HFFc6 (cell line): ENCODE results near the gene COQ9. TPM values are rescaled to one million over a fixed set of nuclear protein-coding genes. Genes with fewer than 3 reads are reported as not detected.

Source experiments
- DNase-seq: peaks from one replicate; pipeline ENCODE4 v3.0.0-alpha.2; 2018
- H3K27ac Mint-ChIP-seq: 2 replicates; pipeline ENCODE4 v1.8.0; 2020; ENCODE audit warnings: mild to moderate bottlenecking, mixed read lengths
- H3K27me3 Mint-ChIP-seq: 2 replicates; pipeline ENCODE4 v1.8.0; 2021; ENCODE audit warnings: mild to moderate bottlenecking, moderate library complexity, mixed read lengths; ENCODE audit not compliant: insufficient read depth
- H3K36me3 Mint-ChIP-seq: 2 replicates; pipeline ENCODE4 v1.8.0; 2021; ENCODE audit warnings: low read depth, mixed read lengths
- H3K4me1 Mint-ChIP-seq: 2 replicates; pipeline ENCODE4 v1.8.0; 2020; ENCODE audit warnings: low read depth, mixed read lengths
- H3K4me3 Mint-ChIP-seq: 2 replicates; pipeline ENCODE4 v1.8.0; 2020; ENCODE audit warnings: mild to moderate bottlenecking, moderate library complexity, mixed read lengths
- H3K9me3 Mint-ChIP-seq: 2 replicates; pipeline ENCODE4 v1.8.0; 2020; ENCODE audit warnings: mild to moderate bottlenecking, mixed read lengths
- total RNA-seq, 6 experiments: library from RNA; stranded (reverse); fragmentation: NEBNext Ultra II Directional; extraction: Animal tissue kit (Norgen Biotek cat#: 25700); gene quantifications; 2 replicates in 1 of 6; 3 replicates in 5 of 6; pipeline ENCODE4 v1.2.3, GENCODE V29; 2021
- TF ChIP-seq, protein P1 (sequence below): fragments of 200-600 bp; sonication (generic); IDR thresholded peaks from 2 replicates; pipeline ENCODE4 v1.5.0; 2021; ENCODE audit warnings: antibody characterized with exemption, mild to moderate bottlenecking

Gene COQ9
- total RNA-seq, 6 experiments from 2014 or later = 28.0 to 34.2 (median 30.7) TPM

DNA sequence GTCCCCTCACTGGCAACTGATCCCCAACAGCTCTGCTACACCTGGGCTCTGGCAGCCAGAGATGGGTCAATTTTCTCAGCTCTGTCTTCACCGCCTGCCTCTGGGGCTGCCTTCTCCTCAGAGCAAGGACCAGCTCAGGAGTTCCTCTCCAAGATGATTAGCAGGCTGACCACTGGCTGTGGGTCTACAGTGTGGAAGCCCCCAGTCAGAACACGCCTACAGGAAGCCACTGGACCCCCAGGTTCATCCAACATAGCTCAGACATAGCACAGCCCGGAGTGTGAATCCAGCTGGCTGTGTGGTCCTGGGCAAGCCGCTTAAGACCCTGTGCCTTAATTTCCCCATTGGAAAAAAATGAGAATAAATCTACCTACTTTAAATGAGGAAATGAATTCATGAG lies 34.1 kb downstream of the COQ9 start:
- no peak for DNase-seq
- Mint-ChIP-seq H3K4me1 (peaks cover 36% of the 10 kb centered on the region), H3K36me3 (no peaks in the 10 kb centered on the region), H3K27ac (no peak overlapping the region), H3K9me3 (no peaks in the 10 kb centered on the region), H3K4me3 (no peak overlapping the region), H3K27me3 (no peaks in the 10 kb centered on the region; the same call in none of the 2 replicates)
- TF ChIP-seq, protein P1, sequence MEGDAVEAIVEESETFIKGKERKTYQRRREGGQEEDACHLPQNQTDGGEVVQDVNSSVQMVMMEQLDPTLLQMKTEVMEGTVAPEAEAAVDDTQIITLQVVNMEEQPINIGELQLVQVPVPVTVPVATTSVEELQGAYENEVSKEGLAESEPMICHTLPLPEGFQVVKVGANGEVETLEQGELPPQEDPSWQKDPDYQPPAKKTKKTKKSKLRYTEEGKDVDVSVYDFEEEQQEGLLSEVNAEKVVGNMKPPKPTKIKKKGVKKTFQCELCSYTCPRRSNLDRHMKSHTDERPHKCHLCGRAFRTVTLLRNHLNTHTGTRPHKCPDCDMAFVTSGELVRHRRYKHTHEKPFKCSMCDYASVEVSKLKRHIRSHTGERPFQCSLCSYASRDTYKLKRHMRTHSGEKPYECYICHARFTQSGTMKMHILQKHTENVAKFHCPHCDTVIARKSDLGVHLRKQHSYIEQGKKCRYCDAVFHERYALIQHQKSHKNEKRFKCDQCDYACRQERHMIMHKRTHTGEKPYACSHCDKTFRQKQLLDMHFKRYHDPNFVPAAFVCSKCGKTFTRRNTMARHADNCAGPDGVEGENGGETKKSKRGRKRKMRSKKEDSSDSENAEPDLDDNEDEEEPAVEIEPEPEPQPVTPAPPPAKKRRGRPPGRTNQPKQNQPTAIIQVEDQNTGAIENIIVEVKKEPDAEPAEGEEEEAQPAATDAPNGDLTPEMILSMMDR = no peak

DNA sequence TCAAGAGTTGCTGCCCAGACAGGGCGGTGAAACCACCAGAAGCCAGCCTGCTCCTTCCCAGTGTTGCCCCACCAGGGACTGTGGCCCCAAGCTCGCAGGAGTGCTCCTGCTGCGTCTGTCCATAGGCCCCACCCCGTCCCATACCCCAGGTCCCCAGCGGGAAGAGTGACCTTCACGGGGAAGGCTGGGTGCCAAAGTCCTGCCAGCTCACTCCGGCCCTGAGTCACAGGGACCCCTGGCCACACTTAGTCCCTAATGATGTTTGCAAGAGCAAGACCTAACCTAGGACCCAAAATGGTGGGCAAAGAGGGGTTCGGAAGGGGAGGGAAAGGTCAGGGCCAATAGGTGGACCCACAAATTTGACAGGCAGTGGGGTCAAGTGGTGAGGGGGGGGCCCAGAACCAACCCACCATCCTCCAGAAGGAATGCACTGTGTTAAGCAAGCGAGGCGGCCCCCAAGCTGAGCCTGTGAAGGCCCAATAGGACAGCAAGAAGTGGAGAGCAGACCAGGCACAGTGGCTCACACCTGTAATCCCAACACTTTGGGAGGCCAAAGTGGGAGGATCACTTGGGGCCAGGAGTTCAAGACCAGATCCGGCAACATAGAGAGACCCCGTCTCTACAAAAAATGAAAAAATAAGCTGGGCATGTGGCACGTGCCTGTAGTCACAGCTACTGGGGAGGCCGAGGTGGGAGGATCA lies 35.7 kb downstream of the COQ9 start:
- no peak for DNase-seq
- no peaks in the 10 kb centered on the region for H3K9me3 Mint-ChIP-seq
- H3K27ac Mint-ChIP-seq = no peak overlapping the region
- H3K4me1 Mint-ChIP-seq = peaks cover 47% of the 10 kb centered on the region
- no peak overlapping the region for H3K4me3 Mint-ChIP-seq
- no peaks in the 10 kb centered on the region for H3K36me3 Mint-ChIP-seq
- no peaks in the 10 kb centered on the region; the same call in none of the 2 replicates for H3K27me3 Mint-ChIP-seq
- TF ChIP-seq, protein P1 = no peak

DNA sequence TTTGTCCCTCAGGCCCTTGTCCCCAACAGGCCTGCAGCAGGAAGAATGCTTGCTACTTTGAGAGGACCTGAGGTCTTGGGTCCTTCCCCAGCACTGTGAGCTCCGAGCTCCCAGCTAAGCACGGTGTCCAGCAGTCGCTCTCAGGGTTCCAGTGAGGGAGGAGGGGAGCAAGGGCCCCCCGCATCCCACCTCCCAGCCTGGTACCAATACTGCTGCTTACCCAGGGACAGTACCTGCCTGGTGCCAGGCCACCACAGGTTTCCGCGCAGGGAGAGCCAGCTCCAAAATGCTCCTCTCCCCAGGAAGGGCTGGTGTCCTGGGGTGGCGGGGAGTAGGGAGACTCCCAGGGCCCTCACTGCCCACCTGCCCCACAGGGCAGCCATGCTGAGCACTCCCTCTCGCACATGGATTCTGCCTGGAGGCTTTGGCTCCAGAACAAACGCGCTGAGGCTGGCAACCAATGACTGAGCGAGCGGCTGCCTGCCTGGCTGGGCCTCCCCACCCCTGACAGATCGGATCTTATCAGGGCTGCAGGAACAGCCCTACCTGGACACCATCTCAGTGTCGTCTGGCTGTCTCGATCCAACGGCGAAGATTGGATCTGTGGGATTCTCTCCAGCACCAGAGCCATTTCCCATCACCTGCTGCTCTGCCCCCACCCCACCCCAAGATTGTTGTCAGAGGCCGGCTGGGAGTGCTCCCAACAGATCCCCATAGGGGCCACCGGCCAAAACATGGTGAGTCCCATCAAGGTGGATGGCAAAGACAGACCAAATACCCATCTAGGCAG lies 36.6 kb downstream of the COQ9 start:
- Mint-ChIP-seq H3K27ac (no peak overlapping the region), H3K27me3 (no peaks in the 10 kb centered on the region; the same call in none of the 2 replicates), H3K9me3 (no peaks in the 10 kb centered on the region), H3K4me1 (peaks cover 39% of the 10 kb centered on the region), H3K4me3 (no peak overlapping the region), H3K36me3 (no peaks in the 10 kb centered on the region)
- no peak for DNase-seq
- TF ChIP-seq, protein P1 = no peak

DNA sequence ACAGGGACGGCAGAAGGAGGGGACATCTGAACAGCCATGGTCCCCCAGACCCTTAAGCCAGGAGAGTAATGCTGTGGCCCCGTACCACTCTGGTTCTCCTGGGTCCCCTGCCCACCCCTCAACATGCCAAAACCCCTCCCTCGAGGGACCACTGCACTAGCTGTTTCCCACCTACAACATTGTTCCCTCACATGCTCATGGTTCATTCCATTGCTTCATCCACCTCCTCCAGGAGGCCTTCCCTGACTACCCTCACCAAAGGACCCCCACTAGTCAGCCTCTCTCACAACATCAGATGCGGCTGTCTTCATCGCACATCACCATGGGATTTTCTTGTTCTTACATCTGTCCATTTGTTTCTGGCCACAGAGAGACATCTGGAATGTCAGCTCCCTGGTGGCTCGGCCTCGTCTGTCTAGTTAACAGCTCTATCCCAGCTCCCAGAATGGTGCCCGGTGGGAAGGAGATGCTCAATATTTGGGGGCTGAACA lies 37.3 kb downstream of the COQ9 start:
- no peak overlapping the region for H3K4me3 Mint-ChIP-seq
- H3K27ac Mint-ChIP-seq = no peak overlapping the region
- no peak for DNase-seq
- H3K36me3 Mint-ChIP-seq = no peaks in the 10 kb centered on the region
- TF ChIP-seq, protein P1 = no peak
- no peaks in the 10 kb centered on the region for H3K9me3 Mint-ChIP-seq
- no peaks in the 10 kb centered on the region; the same call in none of the 2 replicates for H3K27me3 Mint-ChIP-seq
- H3K4me1 Mint-ChIP-seq = peaks cover 33% of the 10 kb centered on the region

DNA sequence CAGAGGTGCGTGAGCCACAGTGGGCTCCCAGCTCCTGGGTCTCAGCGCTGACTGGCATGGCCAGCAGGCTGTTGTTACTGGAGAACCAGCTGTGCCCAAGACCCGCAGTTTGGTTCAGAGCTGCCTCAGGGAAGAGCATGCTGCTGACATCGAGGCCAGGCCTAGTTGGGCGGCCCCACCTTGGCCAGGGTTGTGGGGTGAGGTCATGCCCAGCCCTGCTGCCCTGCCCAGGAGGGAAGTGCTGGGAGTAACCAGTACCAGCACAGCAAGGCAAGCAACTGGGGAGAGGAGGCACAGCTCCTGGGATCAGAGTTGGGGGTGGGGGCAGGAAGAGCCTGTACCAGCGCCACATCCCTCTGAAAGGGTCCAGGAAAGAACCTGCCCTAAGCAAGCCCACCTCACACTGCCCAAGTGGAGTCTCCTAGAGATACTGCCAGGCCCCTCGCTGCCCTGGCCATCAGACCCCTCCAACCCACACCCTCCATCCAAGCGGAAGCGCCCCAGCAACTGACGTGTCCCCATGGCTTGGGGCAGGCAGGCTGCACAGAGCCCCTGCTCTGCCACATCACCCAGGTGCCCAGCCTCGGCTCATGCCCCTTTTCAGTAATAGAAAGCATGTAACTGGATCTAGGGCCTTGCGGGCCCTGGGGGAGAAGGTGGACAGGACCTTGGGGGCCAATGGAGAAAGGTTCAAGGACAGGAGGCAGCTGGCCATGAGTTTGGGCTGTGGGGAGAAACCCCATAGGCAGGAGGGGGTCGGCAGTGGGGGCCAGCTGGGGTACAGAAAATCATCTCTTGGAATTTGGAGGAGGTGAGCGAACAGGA lies 38.0 kb downstream of the COQ9 start:
- H3K27ac Mint-ChIP-seq = peak overlapping the region; percentile 43
- H3K9me3 Mint-ChIP-seq = no peaks in the 10 kb centered on the region
- DNase-seq = no peak
- peaks cover 26% of the 10 kb centered on the region for H3K4me1 Mint-ChIP-seq
- H3K36me3 Mint-ChIP-seq = no peaks in the 10 kb centered on the region
- peaks cover 2% of the 10 kb centered on the region for H3K27me3 Mint-ChIP-seq
- TF ChIP-seq, protein P1 = no peak
- peak overlapping the region; percentile 89 for H3K4me3 Mint-ChIP-seq
